CD4-positive, alpha-beta T cell treated with Interleukin-15 for 1 hour (primary cell): Measurements from ENCODE around the gene USH2A.

Source experiments
- DNase-seq: peaks from one replicate; pipeline ENCODE4 v3.0.0-alpha.2; 2020

USH2A gene

GRCh38 chr1:215905493-215906115 lies 517.6 kb downstream of the USH2A start:
- no peak for DNase-seq

- no peak for DNase-seq
Observed at GRCh38 chr1:215900684-215901083, 522.6 kb downstream of the USH2A start.

GRCh38 chr1:215899901-215900300 lies 523.3 kb downstream of the USH2A start:
- DNase-seq, result no peak

- no peak for DNase-seq
Observed at GRCh38 chr1:215895893-215896292, 527.4 kb downstream of the USH2A start.

GRCh38 chr1:215895276-215895675 lies 528.0 kb downstream of the USH2A start:
- DNase-seq, result no peak

GRCh38 chr1:215894617-215895016 lies 528.6 kb downstream of the USH2A start:
- no peak for DNase-seq

GRCh38 chr1:215891266-215892057 lies 531.8 kb downstream of the USH2A start:
- DNase-seq, result no peak

GRCh38 chr1:215890438-215890837 lies 532.8 kb downstream of the USH2A start:
- DNase-seq, result no peak

GRCh38 chr1:215889871-215890270 lies 533.4 kb downstream of the USH2A start:
- DNase-seq, result no peak

GRCh38 chr1:215888159-215888558 lies 535.1 kb downstream of the USH2A start:
- no peak for DNase-seq

GRCh38 chr1:215887627-215888026 lies 535.6 kb downstream of the USH2A start:
- DNase-seq, result no peak

GRCh38 chr1:215883004-215883403 lies 540.2 kb downstream of the USH2A start:
- DNase-seq, result no peak

- no peak for DNase-seq
Observed at GRCh38 chr1:215878843-215879242, 544.4 kb downstream of the USH2A start.

GRCh38 chr1:215878128-215878527 lies 545.1 kb downstream of the USH2A start:
- DNase-seq, result no peak

- no peak for DNase-seq
Observed at GRCh38 chr1:215877452-215877951, 545.7 kb downstream of the USH2A start.

- DNase-seq, result no peak
Observed at GRCh38 chr1:215875712-215876111, 547.5 kb downstream of the USH2A start.

GRCh38 chr1:215875236-215875635 lies 548.0 kb downstream of the USH2A start:
- no peak for DNase-seq

- DNase-seq, result no peak
Observed at GRCh38 chr1:215872658-215873057, 550.6 kb downstream of the USH2A start.

GRCh38 chr1:215868500-215868899 lies 554.7 kb downstream of the USH2A start:
- DNase-seq, result no peak

- DNase-seq, result no peak
Observed at GRCh38 chr1:215865060-215865459, 558.2 kb downstream of the USH2A start.

GRCh38 chr1:215863796-215864195 lies 559.5 kb downstream of the USH2A start:
- no peak for DNase-seq

- no peak for DNase-seq
Observed at GRCh38 chr1:215860833-215861232, 562.4 kb downstream of the USH2A start.

GRCh38 chr1:215857317-215857716 lies 565.9 kb downstream of the USH2A start:
- no peak for DNase-seq

GRCh38 chr1:215845234-215845891 lies 577.9 kb downstream of the USH2A start:
- no peak for DNase-seq
